Measurements from ENCODE around the gene FBN2. TPM values are rescaled to one million over a fixed set of nuclear protein-coding genes. Genes with fewer than 3 reads are reported as not detected.

Gene FBN2
- total and polyA plus RNA-seq, 2 of the 4 experiments (the other 2 are of a cell fraction): 26.7 to 69.0 TPM

DNA sequence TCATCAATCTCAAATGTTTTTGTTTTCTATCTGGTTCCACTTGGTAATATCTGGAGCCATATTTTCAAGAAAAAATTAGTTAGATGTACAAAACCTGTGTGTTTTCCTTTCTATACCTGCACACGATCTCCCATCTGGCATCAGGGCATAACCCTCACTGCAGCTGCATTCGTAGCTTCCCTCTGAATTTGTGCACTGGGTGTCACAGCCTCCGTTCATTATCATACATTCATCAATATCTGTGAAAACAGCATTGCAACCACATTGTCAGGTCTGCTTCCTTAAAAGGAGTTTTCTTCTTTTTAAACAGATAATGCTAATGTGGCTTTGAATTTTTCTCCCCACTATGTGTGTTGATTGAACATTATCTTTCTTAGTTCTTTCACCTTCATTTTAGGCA is 202.7 kb downstream of the FBN2 start:
- H3K27me3 ChIP-seq (ENCODE audit: control insufficient read depth, insufficient read depth, low read length): no peaks in the 10 kb centered on the region
- no peak overlapping the region for H2AFZ ChIP-seq (replicated peaks; ENCODE audit: low read length, poor library complexity)
- no peak overlapping the region for H2BK5ac ChIP-seq (ENCODE audit: low read depth, low read length, poor library complexity, severe bottlenecking)
- H3K9me1 ChIP-seq (ENCODE audit: insufficient read depth, low read length): peaks cover 21% of the 10 kb centered on the region; the same call in 1 of the 2 replicates
- TF ChIP-seq RFX5 (IDR thresholded peaks at IDR 0.05; ENCODE audit: low read depth, low read length) (no peak), RCOR1 (IDR thresholded peaks at IDR 0.05; ENCODE audit: insufficient replicate concordance, low read length) (no peak), MAFK (IDR thresholded peaks at IDR 0.05; ENCODE audit: low read depth, low read length) (no peak), MAZ (IDR thresholded peaks at IDR 0.05; ENCODE audit: borderline replicate concordance, low read depth, low read length) (no peak)
- TF ChIP-seq, protein P1, sequence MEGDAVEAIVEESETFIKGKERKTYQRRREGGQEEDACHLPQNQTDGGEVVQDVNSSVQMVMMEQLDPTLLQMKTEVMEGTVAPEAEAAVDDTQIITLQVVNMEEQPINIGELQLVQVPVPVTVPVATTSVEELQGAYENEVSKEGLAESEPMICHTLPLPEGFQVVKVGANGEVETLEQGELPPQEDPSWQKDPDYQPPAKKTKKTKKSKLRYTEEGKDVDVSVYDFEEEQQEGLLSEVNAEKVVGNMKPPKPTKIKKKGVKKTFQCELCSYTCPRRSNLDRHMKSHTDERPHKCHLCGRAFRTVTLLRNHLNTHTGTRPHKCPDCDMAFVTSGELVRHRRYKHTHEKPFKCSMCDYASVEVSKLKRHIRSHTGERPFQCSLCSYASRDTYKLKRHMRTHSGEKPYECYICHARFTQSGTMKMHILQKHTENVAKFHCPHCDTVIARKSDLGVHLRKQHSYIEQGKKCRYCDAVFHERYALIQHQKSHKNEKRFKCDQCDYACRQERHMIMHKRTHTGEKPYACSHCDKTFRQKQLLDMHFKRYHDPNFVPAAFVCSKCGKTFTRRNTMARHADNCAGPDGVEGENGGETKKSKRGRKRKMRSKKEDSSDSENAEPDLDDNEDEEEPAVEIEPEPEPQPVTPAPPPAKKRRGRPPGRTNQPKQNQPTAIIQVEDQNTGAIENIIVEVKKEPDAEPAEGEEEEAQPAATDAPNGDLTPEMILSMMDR (conservative IDR thresholded peaks at IDR 0.05; ENCODE audit: low read depth, low read length): no peak
- DNase-seq (no peak), ATAC-seq (ENCODE audit: low read depth) (no peak)
- dilution Hi-C loops (cut with HindIII; ENCODE audit: low sequenced_read_pairs, unreplicated experiment): no loop called here
- intact Hi-C loops (cut with micrococcal nuclease): no loop called here
- H4K20me1 ChIP-seq (ENCODE audit: insufficient read depth, low read length): no peaks in the 10 kb centered on the region; the same call in 1 of the 2 replicates
- H3K9me3 ChIP-seq (ENCODE audit: control insufficient read depth, insufficient read depth, low read length): no peaks in the 10 kb centered on the region
- H3K56ac ChIP-seq (ENCODE audit: extremely low read depth, insufficient read depth, low read length): no peak overlapping the region
- no peak overlapping the region for H4K8ac ChIP-seq (ENCODE audit: low read depth in 2 of 2, low read length in 2 of 2)
- H3K4ac ChIP-seq (ENCODE audit: low read depth, low read length): no peak overlapping the region
- no peak overlapping the region for H3K4me2 ChIP-seq (ENCODE audit: low read depth, low read length)
- no peak overlapping the region for H3K9ac ChIP-seq (ENCODE audit: low read depth, low read length)
- H3K23ac ChIP-seq (ENCODE audit: low read depth, low read length): no peak overlapping the region
- no peak overlapping the region for H2AK5ac ChIP-seq (ENCODE audit: low read depth, low read length)
- H2BK20ac ChIP-seq (ENCODE audit: low read depth, low read length): no peak overlapping the region
- ChIA-PET CTCF (no interaction called here), POLR2A (ENCODE audit: unreplicated experiment) (no interaction called here)
- H4K91ac ChIP-seq (ENCODE audit: insufficient read depth, low read depth, low read length): no peak overlapping the region
- no peaks in the 10 kb centered on the region for H3K4me1 ChIP-seq (ENCODE audit: control insufficient read depth, insufficient read depth, low read length)
- no peak overlapping the region for H2AK9ac ChIP-seq (replicated peaks; ENCODE audit: low read depth, low read length, poor library complexity)
- BruUV-seq (replicated peaks): TSS peak; percentile 95
- no peak overlapping the region for H3K18ac ChIP-seq (ENCODE audit: low read depth, low read length)
- no peak overlapping the region for H3K14ac ChIP-seq (replicated peaks; ENCODE audit: low read depth, low read length)
- no peak overlapping the region for H2BK120ac ChIP-seq (ENCODE audit: low read depth, low read length)
- H4K5ac ChIP-seq (ENCODE audit: low read depth, low read length): no peak overlapping the region
- H2BK15ac ChIP-seq (ENCODE audit: low read depth, low read length): no peak overlapping the region
- H3K79me1 ChIP-seq (ENCODE audit: low read depth in 1 of 2, low read length in 2 of 2): no peaks in the 10 kb centered on the region; a peak in 1 of 4 replicates
- WGBS, 2 experiments (ENCODE audit: extremely low coverage in 2 of 2, insufficient read length in 1 of 2): no CpG with 5 or more reads among the region's 3 CpGs
- in situ Hi-C loops (cut with MboI; ENCODE audit: low sequenced_read_pairs): no loop called here
- no peak overlapping the region for H3K4me3 ChIP-seq (ENCODE audit: insufficient read depth, low read depth, low read length)
- no peak overlapping the region for H3K27ac ChIP-seq (ENCODE audit: insufficient read depth, low read length)
- H3K36me3 ChIP-seq (ENCODE audit: control insufficient read depth, insufficient read depth, low read length): peaks cover 48% of the 10 kb centered on the region
